Fibroblast of peridontal ligament (primary cell): ENCODE data around the gene INPP5A.

ENCODE experiments used
- DNase-seq: peaks from one replicate; pipeline ENCODE4 v3.0.0-alpha.2; 2010; ENCODE audit errors: extremely low read depth

The INPP5A gene

GRCh38 chr10:132628966-132629900, 91.6 kb downstream of the INPP5A start:
- no peak for DNase-seq

DNA sequence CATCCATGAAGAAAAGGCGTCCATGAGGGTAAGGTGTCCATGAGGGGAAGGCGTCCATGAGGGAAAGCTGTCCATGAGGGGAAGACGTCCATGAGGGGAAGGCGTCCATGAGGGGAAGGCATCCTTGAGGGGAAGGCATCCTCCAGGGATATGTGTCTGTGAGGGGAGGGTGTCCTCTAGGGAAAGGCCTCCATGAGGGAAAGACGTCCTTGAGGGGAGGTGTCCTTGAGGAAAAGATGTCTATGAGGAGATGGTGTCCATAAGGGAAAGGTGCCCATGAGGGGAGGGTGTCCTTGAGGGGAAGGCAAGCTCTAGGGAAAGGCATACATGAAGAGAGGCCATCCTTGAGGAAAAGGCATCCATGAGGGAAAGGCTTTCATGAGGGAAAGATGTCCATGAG, 92.6 kb downstream of the INPP5A start:
- no peak for DNase-seq

DNA sequence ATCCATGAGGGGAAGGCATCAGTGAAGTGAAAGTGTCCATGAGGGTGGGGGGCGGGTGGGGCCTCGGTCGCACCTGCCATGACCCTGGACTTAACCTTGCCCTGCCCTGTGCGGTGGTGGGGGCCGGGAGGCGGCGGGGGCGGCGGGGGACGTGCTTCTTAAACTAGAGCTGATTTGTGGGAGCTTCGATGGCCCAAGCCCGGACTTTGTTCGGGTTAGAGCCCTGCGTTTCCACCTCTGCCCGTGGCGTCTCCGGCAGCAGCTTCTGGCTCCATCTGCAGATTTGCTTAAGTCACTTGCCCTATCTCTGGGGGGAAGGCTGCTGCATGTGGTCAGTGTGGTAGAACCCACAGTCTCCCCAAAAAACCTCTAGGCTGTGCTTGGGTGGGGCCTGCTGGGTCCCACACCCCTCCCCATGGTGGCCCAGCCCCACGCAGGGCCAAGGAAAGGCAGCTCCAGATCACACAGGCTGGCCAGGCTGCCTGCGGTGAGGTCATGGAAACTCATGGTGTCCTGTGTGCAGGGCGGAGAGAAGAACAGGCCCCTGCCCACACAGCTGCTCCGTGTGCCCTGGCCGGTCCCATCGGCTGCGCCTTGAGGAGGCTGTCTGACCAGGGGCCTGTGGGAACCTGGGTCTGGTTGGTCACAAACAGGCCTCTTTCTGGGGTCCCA, 93.2 kb downstream of the INPP5A start:
- no peak for DNase-seq

GRCh38 chr10:132631338-132631735, 93.8 kb downstream of the INPP5A start:
- DNase-seq, result no peak

GRCh38 chr10:132632091-132632561, 94.5 kb downstream of the INPP5A start:
- DNase-seq, result no peak

- peak; percentile 11 for DNase-seq
Observed at GRCh38 chr10:132632851-132633684, 95.5 kb downstream of the INPP5A start.

DNA sequence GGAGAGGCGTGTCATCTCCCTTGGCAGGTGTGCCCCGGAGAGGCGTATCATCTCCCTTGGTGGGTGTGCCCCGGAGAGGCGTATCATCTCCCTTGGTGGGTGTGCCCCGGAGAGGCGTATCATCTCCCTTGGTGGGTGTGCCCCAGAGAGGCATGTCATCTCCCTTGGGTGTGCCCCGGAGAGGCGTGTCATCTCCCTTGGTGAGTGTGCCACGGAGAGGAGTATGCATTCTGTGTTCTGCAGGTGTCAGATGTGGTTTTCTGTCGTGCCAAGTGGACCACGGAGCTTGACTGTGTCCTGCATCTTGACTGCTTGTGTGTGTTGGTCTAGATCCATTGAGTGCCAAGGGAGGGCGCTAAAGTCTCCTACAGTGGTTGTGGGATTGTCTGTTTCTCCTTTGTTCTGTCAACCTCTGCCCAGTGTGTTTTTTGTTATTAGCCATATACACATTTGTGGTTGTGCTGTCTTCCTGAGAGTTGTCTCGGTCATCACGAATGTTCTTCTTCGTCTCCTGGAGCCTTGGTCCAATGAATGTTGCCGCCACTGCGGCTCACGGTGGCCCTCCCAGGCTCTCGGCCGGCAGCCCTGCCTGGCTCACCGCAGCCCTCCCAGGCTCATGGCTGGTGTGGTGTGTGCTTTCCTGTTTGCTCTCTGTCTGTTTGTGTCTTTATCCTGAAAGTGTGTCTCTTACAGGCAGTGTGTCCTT, 96.8 kb downstream of the INPP5A start:
- DNase-seq, result no peak

DNA sequence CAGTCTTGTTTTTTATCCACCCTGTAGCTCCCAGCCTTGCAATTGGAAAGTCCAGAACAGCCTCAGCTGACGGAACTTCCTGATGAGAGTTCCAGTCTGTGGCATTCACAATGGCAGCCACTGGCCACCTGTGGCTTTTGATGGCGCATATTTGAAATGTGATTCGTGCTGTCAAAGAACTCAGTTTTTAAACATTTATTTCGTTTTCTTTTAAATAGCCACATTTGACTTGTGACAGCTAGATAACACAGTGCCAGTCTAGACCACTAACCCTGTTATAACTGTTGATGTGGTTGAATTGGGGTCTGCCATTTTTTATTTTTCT, 97.3 kb downstream of the INPP5A start:
- no peak for DNase-seq

DNA sequence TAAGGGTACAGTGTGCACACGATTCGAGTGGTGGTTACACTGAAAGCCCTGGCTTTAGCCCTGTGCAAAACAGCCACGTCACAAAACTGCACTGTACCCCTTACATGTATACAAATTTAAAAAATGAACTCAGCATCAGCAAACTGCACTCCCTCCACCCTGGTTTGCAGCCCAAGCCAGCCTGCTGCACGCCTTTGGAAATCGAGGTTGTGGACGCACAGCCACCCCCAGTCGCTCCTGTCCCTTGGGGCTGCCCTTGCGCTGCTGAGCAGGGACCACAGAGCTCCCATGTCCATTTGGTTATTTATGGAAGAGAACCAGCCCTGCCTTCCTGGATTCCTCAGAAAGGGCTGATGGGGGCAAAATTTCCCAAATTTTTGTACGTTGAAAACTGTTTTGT, 98.8 kb downstream of the INPP5A start:
- DNase-seq, result no peak

- DNase-seq, result peak; percentile 82
Observed at GRCh38 chr10:132637477-132638129, 100.0 kb downstream of the INPP5A start.

DNA sequence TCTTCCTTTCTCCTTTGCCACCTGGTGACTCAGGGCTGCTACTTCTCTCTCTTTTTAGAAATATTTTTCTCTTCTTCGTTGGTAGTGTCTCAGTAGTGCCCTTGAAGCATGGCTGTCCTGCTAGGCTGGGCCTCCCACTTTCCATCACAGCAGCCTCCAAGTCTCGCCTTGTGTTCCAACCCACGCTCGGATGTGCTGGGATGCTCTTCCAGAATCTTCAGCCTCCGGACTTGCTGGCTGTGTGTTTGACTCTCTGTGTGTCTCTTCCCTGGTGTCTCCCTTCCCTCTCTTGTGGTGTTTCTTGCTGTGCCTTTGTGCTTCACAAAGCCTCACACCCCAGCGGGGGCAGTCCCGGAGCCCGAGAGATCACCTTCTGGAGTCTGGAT, 100.5 kb downstream of the INPP5A start:
- DNase-seq, result no peak

- no peak for DNase-seq
Observed at GRCh38 chr10:132639470-132639869, 101.9 kb downstream of the INPP5A start.

DNA sequence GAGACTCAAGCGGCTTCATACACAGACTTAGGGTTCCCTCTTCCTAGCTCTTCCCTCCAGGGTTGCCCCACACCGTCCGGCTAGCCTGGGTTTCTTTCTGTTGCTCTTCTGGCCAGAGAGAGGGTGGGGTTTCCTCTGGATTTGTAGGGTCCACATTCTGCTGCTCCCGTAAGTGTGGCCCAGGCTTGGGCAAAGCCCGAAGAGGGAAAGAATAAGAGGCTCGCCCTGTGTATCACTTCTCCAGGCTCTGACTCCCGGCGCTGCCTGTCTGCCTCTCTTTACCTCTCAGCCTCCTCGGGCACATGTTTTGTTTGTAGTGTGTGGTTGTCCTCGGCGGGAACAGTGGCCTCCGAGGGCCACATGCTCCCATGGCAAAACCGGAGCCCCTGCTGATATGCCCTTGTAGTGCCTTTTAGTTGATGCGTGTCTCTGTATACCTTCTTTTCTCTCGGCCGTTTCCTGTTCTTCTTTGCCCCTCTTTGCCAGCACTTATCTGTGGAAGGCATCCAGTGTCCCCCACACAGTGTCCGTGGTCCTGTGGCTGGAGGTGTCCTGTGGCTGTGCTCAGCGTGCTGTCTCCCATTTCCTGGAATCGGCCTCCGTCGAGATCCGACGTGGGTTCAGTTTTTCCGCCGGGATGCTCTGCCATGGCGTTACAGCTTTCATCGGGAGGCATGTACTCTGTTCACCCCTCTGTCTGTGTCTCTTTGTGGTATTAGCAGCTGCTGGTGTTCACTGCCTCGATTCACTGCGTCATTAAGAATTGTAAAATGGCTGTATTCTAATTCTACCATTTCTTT, 102.9 kb downstream of the INPP5A start:
- DNase-seq, result no peak

GRCh38 chr10:132641401-132641800, 103.8 kb downstream of the INPP5A start:
- DNase-seq, result no peak

DNA sequence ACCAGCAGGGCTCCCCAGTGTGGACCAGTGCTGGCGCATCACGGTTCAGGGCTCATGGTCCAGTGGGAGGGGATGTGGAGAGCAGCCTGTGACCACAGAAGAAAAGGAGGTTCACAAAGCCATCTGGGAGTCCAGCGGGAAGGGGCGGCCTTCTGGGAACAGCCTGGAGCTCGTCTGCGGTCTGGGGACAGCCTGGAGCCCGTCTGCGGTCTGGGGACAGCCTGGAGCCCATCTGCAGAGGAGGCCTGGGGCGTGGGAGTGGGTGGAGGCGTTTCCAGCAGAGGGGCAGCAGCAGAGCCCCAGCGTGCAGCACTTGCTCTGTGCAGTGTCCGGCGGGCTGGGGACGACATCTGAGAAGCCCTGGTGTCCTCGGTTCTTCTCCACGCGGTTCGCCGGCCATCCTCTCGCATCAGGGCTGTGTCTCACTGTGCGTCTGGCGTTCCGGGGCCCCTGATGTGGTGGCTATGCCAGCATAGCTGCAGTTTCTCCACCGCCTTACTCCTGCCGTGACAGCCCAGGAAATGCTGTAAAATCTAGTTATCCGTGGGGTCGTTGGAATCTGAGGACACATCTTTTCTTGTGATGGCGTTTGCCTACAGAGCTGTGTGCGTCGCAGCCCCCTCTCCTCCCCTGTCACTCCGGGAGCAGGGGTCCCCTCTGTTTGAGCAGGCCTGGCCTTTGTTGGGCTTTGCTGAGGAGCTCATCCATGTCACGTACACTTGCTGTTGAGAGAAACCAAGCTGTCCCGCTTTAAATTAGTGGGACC, 104.6 kb downstream of the INPP5A start:
- no peak for DNase-seq

DNA sequence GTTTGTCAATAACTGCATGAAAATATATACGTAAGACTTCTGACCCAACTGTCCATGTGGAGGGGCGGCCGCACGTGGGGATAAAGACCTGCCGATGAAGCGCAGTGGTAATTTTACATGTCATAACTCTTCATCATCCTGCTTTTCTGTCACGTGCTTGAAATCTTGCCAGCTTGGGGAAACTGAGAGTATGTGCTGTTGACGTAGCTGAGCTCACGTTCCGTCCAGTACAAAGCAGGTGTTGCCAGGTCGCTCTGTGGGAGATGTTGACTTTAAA, 105.1 kb downstream of the INPP5A start:
- no peak for DNase-seq

GRCh38 chr10:132643709-132644526, 106.3 kb downstream of the INPP5A start:
- no peak for DNase-seq

DNA sequence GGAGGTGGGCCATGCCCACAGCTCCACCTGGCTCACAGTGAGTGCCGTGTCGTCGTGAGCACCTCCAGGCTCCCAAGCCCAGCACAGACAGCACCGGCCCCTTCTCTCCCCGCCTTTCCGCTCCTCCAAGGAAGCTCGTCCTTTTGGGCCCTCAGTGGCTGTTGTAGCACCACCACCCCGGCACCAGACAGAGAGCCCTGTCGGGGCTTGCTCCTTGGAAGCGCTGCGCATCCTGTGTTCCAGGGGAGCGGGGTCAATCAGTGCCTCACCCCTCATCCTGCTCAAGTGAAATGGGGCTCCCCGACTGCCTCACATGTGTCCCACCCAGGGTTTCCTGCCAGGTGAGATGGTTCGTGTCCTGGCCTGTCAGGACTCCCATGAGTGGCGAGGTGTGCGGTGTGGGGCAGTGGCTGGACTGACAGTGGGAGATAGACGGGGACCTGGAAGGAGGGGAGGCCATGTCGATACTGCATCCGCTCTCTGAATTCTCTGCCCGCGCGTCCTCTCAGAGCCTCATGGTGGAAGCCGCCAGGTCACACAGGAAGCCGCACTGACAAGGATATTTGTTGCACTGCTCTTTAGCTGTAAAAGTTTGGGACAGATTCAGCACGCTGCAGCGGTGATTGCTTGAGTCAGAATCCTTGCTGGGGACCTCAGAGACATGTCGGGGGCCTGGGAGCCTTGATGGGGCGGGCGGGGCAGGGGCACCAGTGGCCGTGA, 107.1 kb downstream of the INPP5A start:
- DNase-seq, result no peak

DNA sequence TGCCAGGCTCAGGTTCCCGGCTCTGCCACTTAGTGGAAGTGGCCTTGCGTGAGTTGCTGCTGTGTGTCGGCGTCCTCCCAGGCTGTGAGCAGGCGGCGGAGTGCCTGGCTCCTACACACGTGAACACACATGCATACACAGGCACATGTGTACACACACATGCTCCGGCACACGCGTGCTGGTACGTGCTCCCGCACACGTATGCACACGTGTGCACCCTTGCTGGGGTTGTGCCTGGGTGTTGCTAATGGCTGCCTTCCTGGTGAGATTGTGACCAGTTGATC, 107.6 kb downstream of the INPP5A start:
- DNase-seq, result no peak
